SK-N-SH (cell line): ENCODE data around the gene MIPEP. TPM values are rescaled to one million over a fixed set of nuclear protein-coding genes. Genes with fewer than 3 reads are reported as not detected.
"Not testable (repeated sequence)": the region's sequence is repeated elsewhere in the genome, so short reads cannot be mapped to it uniquely, and the experiment has no call there.

Source experiments
- CTCF ChIA-PET: fragments of 300-600, 350-600 bp; formaldehyde crosslinking; extraction: SDS; loops from one replicate; lab custom pipeline; 2021; lab: Yijun Ruan, JAX
- POLR2A ChIA-PET: fragments of 350-600 bp; sonication (Branson Sonifier 250); formaldehyde crosslinking; extraction: SDS; loops from one replicate; lab custom pipeline; 2020; ENCODE audit warnings: antibody characterized with exemption, inconsistent platforms; lab: Yijun Ruan, JAX
- DNase-seq: peaks from one replicate; pipeline ENCODE4 v3.0.0; 2012
- H2AFZ ChIP-seq: fragments of 200-600 bp; sonication (generic); 2 replicates; pipeline ENCODE4 v1.8.1; 2016; ENCODE audit warnings: antibody characterized with exemption, mild to moderate bottlenecking, low read depth
- H3F3A ChIP-seq: fragments of 200-600 bp; sonication (generic); replicated peaks from 2 replicates; pipeline ENCODE3; 2016; ENCODE audit warnings: antibody characterized with exemption, mild to moderate bottlenecking; ENCODE audit not compliant: insufficient read depth
- H3K27ac ChIP-seq, 2 experiments: fragments of 200-500 bp in 1 of 2; fragments of 200-600 bp in 1 of 2; sonication (Bioruptor generic) in 1 of 2; sonication (generic), shearing (Covaris generic) in 1 of 2; 2 replicates each; pipeline versions ENCODE4 v1.5.1 to v1.6.1; 2014 to 2016; ENCODE audit warnings: low read depth in 2 of 2, inconsistent platforms in 1 of 2, low read length in 1 of 2, mild to moderate bottlenecking in 1 of 2, mixed read lengths in 1 of 2
- H3K27me3 ChIP-seq: fragments of 200-600 bp; sonication (generic), shearing (Covaris generic); 2 replicates; pipeline ENCODE4 v1.6.1; 2016; ENCODE audit warnings: mixed run types; ENCODE audit not compliant: insufficient read depth
- H3K36me3 ChIP-seq, 2 experiments: fragments of 200-500 bp in 1 of 2; fragments of 200-600 bp in 1 of 2; sonication (Bioruptor generic) in 1 of 2; sonication (generic) in 1 of 2; replicated peaks in 1 of 2; 2 replicates each; pipeline versions ENCODE3 to v1.5.1; 2014 to 2016; ENCODE audit warnings: low read length in 1 of 2, mild to moderate bottlenecking in 1 of 2; ENCODE audit not compliant: insufficient read depth in 2 of 2, control insufficient read depth in 1 of 2
- H3K4me1 ChIP-seq, 2 experiments: fragments of 200-500 bp in 1 of 2; fragments of 200-600 bp in 1 of 2; sonication (Bioruptor generic) in 1 of 2; sonication (generic), shearing (Covaris generic) in 1 of 2; 2 replicates each; pipeline versions ENCODE4 v1.5.1 to v1.6.1; 2014 to 2016; ENCODE audit warnings: low read depth in 1 of 2, low read length in 1 of 2, mixed run types in 1 of 2; ENCODE audit not compliant: insufficient read depth in 2 of 2, control insufficient read depth in 1 of 2
- H3K4me2 ChIP-seq: fragments of 200-600 bp; sonication (generic), shearing (Covaris generic); 2 replicates; pipeline ENCODE4 v1.6.1; 2017; ENCODE audit warnings: mixed run types
- H3K4me3 ChIP-seq, 2 experiments: fragments of 200-500 bp in 1 of 2; fragments of 200-600 bp in 1 of 2; sonication (Bioruptor generic) in 1 of 2; sonication (generic), shearing (Covaris generic) in 1 of 2; 2 replicates each; pipeline versions ENCODE4 v1.5.1 to v1.8.1; 2014 to 2016; ENCODE audit warnings: low read depth in 2 of 2, inconsistent platforms in 1 of 2, low read length in 1 of 2, mild to moderate bottlenecking in 1 of 2, mixed read lengths in 1 of 2, moderate library complexity in 1 of 2
- H3K79me2 ChIP-seq: fragments of 200-600 bp; sonication (generic); 2 replicates; pipeline ENCODE4 v1.8.1; 2017; ENCODE audit warnings: mild to moderate bottlenecking; ENCODE audit not compliant: insufficient read depth
- H3K9ac ChIP-seq: fragments of 200-600 bp; sonication (generic); 2 replicates; pipeline ENCODE4 v1.6.1; 2017; ENCODE audit warnings: mixed run types
- H3K9me2 ChIP-seq: fragments of 200-600 bp; sonication (generic); 2 replicates; pipeline ENCODE4 v1.6.1; 2017; ENCODE audit warnings: mixed run types
- H3K9me3 ChIP-seq: fragments of 200-600 bp; sonication (generic); 2 replicates; pipeline ENCODE4 v1.6.1; 2017; ENCODE audit warnings: mixed run types, mild to moderate bottlenecking, moderate library complexity
- H4K20me1 ChIP-seq: fragments of 200-600 bp; sonication (generic); 2 replicates; pipeline ENCODE4 v1.6.1; 2017; ENCODE audit warnings: mild to moderate bottlenecking, mixed run types; ENCODE audit not compliant: insufficient read depth
- CHD2 ChIP-seq: fragments of 150-350 bp; IDR thresholded peaks from 2 replicates; pipeline ENCODE4 v1.6.1; 2018; ENCODE audit warnings: low read length; ENCODE audit not compliant: partially characterized antibody
- ELF1 ChIP-seq: IDR thresholded peaks from 2 replicates; pipeline ENCODE4 v1.4.0; 2012
- EZH2phosphoT487 ChIP-seq: fragments of 200-600 bp; sonication (generic); IDR thresholded peaks from 2 replicates; pipeline ENCODE4 v1.6.1; 2017; ENCODE audit warnings: low read depth, mixed run types, mild to moderate bottlenecking, antibody characterized with exemption, moderate library complexity, borderline replicate concordance
- IRF3 ChIP-seq: fragments of 150-350 bp; IDR thresholded peaks from 2 replicates; pipeline ENCODE4 v1.6.1; 2016; ENCODE audit warnings: mild to moderate bottlenecking, low read depth, low read length
- MAX ChIP-seq: IDR thresholded peaks from 2 replicates; pipeline ENCODE4 v1.4.0; 2012; ENCODE audit warnings: low read depth
- MEF2A ChIP-seq: IDR thresholded peaks from 2 replicates; pipeline ENCODE4 v1.4.0; 2012; ENCODE audit warnings: low read depth, borderline replicate concordance
- NFIC ChIP-seq: IDR thresholded peaks from 2 replicates; pipeline ENCODE4 v1.4.0; 2012; ENCODE audit warnings: borderline replicate concordance
- PBX3 ChIP-seq: IDR thresholded peaks from 2 replicates; pipeline ENCODE4; 2012
- RFX5 ChIP-seq: IDR thresholded peaks from 2 replicates; pipeline ENCODE4 v1.6.1; 2012; ENCODE audit warnings: mild to moderate bottlenecking, improper control_type of control experiment, low read length
- TEAD4 ChIP-seq: IDR thresholded peaks from 2 replicates; pipeline ENCODE4 v1.4.0; 2012; ENCODE audit warnings: mild to moderate bottlenecking, borderline replicate concordance; ENCODE audit not compliant: insufficient read depth
- USF1 ChIP-seq: IDR thresholded peaks from 2 replicates; pipeline ENCODE4 v1.4.0; 2012; ENCODE audit warnings: low read depth, borderline replicate concordance
- YY1 ChIP-seq: IDR thresholded peaks from 2 replicates; pipeline ENCODE4 v1.4.0; 2012; ENCODE audit warnings: low read depth, mild to moderate bottlenecking
- WGBS: methylation state at CpG from one replicate; pipeline ENCODE4 v1.1.6; 2017; ENCODE audit warnings: low lambda C conversion rate; 5-methylcytosine and 5-hydroxymethylcytosine counted together
- polyA plus RNA-seq, 3 experiments: library from polyadenylated mRNA; depleted of rRNA; stranded (reverse); fragments of >200 nt; gene quantifications; 2 replicates each; pipeline ENCODE4 v1.2.3, GENCODE V29; 2012
- TF ChIP-seq, protein P1 (sequence below): IDR thresholded peaks from 2 replicates; pipeline ENCODE4 v1.4.0; 2012; ENCODE audit warnings: low read depth, borderline replicate concordance

MIPEP gene
- polyA plus RNA-seq, 1 of the 3 experiments (the other 2 are of a cell fraction): 12.7 TPM

- DNase-seq, H3K9ac ChIP-seq, H3K79me2 ChIP-seq, H3K27me3 ChIP-seq, H3K9me2 ChIP-seq, H3K9me3 ChIP-seq, CTCF ChIA-PET, H3K4me3 ChIP-seq, POLR2A ChIA-PET, H3K27ac ChIP-seq, H2AFZ ChIP-seq, H3F3A ChIP-seq, H3K4me1 ChIP-seq, H3K36me3 ChIP-seq, H4K20me1 ChIP-seq, H3K4me2 ChIP-seq: not testable (repeated sequence)
- 80% methylated on average over 8 of the region's 8 CpGs for WGBS
These were observed 127.4 kb downstream of the MIPEP start for GRCh38 chr13:23761760-23762159.

DNA sequence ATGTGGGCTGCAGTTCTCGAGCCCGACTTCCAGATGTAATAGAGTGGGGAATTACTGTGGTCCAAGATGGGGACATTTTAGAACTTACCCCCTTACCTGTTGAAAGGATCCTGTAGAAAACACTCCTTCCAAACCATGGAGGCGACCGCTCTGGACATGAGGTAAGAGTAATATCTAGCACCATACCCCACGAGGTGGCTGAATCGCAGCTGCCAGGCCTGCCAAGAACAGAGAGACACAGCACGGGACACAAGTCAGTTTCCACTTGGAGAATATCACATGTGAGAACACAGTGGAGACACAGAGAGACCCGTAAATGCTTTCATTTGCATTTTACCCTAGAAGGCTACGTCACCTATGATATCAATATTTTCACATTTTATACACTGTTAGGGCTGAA lies 129.2 kb downstream of the MIPEP start:
- ChIA-PET POLR2A (no interaction called here), CTCF (no interaction called here)
- no peak for DNase-seq
- H4K20me1 ChIP-seq: no peaks in the 10 kb centered on the region
- H3F3A ChIP-seq: peaks cover 5% of the 10 kb centered on the region
- no peaks in the 10 kb centered on the region for H3K27me3 ChIP-seq
- TF ChIP-seq NFIC: no peak
- TF ChIP-seq MAX: no peak
- TF ChIP-seq YY1: no peak
- no peak for TF ChIP-seq USF1
- TF ChIP-seq TEAD4: no peak
- no peak for TF ChIP-seq RFX5
- no peak for TF ChIP-seq PBX3
- no peak for TF ChIP-seq IRF3
- no peak for TF ChIP-seq CHD2
- TF ChIP-seq ELF1: no peak
- TF ChIP-seq, protein P1, sequence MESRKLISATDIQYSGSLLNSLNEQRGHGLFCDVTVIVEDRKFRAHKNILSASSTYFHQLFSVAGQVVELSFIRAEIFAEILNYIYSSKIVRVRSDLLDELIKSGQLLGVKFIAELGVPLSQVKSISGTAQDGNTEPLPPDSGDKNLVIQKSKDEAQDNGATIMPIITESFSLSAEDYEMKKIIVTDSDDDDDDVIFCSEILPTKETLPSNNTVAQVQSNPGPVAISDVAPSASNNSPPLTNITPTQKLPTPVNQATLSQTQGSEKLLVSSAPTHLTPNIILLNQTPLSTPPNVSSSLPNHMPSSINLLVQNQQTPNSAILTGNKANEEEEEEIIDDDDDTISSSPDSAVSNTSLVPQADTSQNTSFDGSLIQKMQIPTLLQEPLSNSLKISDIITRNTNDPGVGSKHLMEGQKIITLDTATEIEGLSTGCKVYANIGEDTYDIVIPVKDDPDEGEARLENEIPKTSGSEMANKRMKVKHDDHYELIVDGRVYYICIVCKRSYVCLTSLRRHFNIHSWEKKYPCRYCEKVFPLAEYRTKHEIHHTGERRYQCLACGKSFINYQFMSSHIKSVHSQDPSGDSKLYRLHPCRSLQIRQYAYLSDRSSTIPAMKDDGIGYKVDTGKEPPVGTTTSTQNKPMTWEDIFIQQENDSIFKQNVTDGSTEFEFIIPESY: no peak
- TF ChIP-seq EZH2phosphoT487: no peak
- no peak for TF ChIP-seq MEF2A
- TF ChIP-seq, all 33 proteins: peak for 0
- H3K9ac ChIP-seq: no peak overlapping the region
- H3K9me2 ChIP-seq: no peaks in the 10 kb centered on the region
- H2AFZ ChIP-seq: no peak overlapping the region
- H3K4me2 ChIP-seq: no peak overlapping the region
- no peak overlapping the region for H3K27ac ChIP-seq
- 96% methylated on average over 9 of the region's 9 CpGs for WGBS
- no peaks in the 10 kb centered on the region for H3K9me3 ChIP-seq
- no peaks in the 10 kb centered on the region; a peak in 1 of 4 replicates for H3K4me1 ChIP-seq
- no peak overlapping the region for H3K4me3 ChIP-seq
- no peaks in the 10 kb centered on the region for H3K79me2 ChIP-seq
- no peaks in the 10 kb centered on the region for H3K36me3 ChIP-seq
